ENCODE data around the gene THOC2.
"Not testable (repeated sequence)": the region's sequence is repeated elsewhere in the genome, so short reads cannot be mapped to it uniquely, and the experiment has no call there.

Gene THOC2

DNA sequence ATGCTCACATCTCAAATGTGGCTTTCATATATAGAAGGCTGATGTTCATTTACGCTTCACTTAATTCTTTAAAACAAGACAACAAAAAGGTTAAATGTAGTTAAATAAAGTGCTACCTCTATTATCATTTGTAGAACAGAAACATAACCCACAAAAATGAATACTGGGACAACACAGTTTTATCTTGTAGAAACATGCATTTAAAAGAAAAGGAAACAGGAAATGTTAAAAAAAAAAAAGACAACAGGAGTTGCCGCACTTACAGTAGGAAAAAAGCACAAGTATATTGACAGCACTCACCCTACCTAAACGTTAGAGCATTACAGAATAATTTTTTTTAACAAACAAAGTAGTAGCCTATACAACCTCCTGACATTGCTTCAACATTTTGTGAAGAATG, 4.8 kb downstream of the THOC2 start:
- Histone ChIP-seq H3K4me1 (ENCODE audit: insufficient read depth, low read length) (peaks cover 5% of the 10 kb centered on the region), H3K36me3 (ENCODE audit: insufficient read depth, low read length) (peaks cover 3% of the 10 kb centered on the region), H2AFZ (ENCODE audit: low read depth, low read length) (no peak overlapping the region), H3K4me3 (ENCODE audit: low read length) (no peak overlapping the region), H3K27me3 (ENCODE audit: insufficient read depth, low read length) (no peaks in the 10 kb centered on the region), H3K9me3 (ENCODE audit: low read length) (no peaks in the 10 kb centered on the region)

DNA sequence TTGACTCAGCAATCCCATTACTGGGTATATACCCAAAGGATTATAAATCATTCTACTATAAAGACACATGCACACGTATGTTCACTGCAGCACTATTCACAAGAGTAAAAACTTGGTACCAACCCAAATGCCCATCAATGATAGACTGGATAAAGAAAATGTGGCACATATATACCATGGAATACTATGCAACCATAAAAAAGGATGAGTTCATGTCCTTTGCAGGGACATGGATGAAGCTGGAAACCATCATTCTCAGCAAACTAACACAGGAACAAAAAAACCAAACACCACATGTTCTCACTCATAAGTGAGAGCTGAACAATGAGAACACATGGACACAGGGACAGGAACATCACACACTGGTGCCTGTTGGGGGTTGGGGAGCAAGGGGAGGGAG, 10.7 kb downstream of the THOC2 start:
- not testable (repeated sequence) for H3K9me3 ChIP-seq (ENCODE audit: low read length); H3K4me3 ChIP-seq (ENCODE audit: low read length); H3K36me3 ChIP-seq (ENCODE audit: insufficient read depth, low read length); H2AFZ ChIP-seq (ENCODE audit: low read depth, low read length); H3K4me1 ChIP-seq (ENCODE audit: insufficient read depth, low read length); H3K27me3 ChIP-seq (ENCODE audit: insufficient read depth, low read length)

DNA sequence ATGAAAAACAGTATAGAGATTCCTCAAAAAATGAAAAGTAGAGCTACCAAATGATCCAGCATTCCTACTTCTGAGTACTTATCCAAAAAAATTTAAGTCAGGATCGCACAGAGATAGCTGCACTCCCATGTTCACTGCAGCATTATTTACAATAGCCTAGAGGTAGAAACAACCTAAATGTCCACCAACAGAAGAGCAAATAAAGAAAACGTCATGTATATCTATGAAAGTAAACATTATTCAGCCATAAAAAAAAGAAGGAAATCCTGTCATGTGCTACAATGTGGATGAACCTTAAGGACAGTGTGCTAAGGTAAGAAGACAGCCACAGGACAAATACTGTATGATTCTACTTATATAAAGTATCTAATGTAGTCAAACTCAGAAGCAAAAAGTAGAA, 12.4 kb downstream of the THOC2 start:
- H3K9me3 ChIP-seq (ENCODE audit: low read length), result no peaks in the 10 kb centered on the region
- no peak overlapping the region for H2AFZ ChIP-seq (ENCODE audit: low read depth, low read length)
- no peaks in the 10 kb centered on the region for H3K4me1 ChIP-seq (ENCODE audit: insufficient read depth, low read length)
- H3K4me3 ChIP-seq (ENCODE audit: low read length), result no peak overlapping the region
- H3K27me3 ChIP-seq (ENCODE audit: insufficient read depth, low read length), result no peaks in the 10 kb centered on the region
- no peaks in the 10 kb centered on the region for H3K36me3 ChIP-seq (ENCODE audit: insufficient read depth, low read length)

DNA sequence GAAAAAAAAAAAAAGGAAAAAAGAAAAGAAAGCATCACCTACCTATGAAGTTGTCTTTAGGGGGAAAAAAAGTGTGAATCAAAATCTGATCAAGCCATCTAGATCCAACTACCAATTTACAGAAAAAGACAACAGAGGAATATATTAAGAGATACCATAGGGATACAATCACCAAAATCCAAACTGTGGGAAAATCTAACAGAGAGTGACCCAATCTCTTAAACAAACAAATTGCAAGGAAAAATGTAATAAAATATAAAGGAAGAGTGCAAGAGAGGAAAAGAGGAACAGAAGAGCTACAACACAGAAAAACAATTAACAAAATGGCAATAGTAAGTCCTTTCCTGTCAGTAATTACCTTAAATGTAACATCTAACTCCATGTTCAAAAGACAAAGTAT, 19.0 kb downstream of the THOC2 start:
- Histone ChIP-seq H3K4me1 (ENCODE audit: insufficient read depth, low read length) (no peaks in the 10 kb centered on the region), H3K27me3 (ENCODE audit: insufficient read depth, low read length) (no peaks in the 10 kb centered on the region), H3K36me3 (ENCODE audit: insufficient read depth, low read length) (peaks cover 3% of the 10 kb centered on the region), H2AFZ (ENCODE audit: low read depth, low read length) (no peak overlapping the region), H3K4me3 (ENCODE audit: low read length) (no peak overlapping the region), H3K9me3 (ENCODE audit: low read length) (peaks cover 3% of the 10 kb centered on the region)

DNA sequence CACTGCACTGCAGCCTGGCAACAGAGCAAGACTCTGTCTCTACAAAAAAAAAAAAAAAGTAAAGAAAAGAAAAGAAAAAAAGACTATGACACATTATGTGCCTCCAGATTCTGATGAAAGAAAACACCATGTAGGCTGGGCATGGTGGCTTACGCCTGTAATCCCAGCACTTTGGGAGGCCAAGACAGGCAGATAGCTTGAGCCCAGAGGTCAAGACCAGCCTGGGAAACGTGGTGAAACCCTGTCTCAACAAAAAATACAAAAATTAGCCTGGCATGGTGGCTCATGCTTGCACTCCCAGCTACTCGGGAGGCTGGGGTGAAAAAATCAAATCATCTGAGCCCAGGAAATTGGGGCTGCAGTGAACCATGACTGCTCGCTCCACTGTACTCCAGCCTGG, 19.4 kb downstream of the THOC2 start:
- H3K36me3 ChIP-seq (ENCODE audit: insufficient read depth, low read length), result peaks cover 3% of the 10 kb centered on the region
- peaks cover 3% of the 10 kb centered on the region for H3K9me3 ChIP-seq (ENCODE audit: low read length)
- H3K4me3 ChIP-seq (ENCODE audit: low read length), result no peak overlapping the region

DNA sequence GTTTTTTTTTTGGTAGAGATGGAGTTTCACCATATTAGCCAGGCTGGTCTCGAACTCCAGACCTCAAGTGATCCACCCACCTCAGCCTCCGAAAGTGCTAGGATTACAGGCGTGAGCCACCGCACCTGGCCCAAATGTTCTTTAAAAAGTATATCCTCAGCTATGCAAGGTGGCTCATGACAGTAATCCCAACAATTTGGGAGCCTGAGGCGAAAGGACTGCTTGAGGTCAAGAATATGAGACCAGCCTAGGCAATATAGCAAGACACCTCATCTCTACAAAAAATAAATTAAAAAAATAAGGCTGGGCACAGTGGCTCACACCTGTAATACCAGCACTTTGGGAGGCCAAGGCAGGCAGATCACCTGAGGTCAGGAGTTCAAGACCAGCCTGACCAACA, 21.7 kb downstream of the THOC2 start:
- not testable (repeated sequence) for H3K4me3 ChIP-seq (ENCODE audit: low read length); H3K27me3 ChIP-seq (ENCODE audit: insufficient read depth, low read length); H3K4me1 ChIP-seq (ENCODE audit: insufficient read depth, low read length); H2AFZ ChIP-seq (ENCODE audit: low read depth, low read length); H3K9me3 ChIP-seq (ENCODE audit: low read length); H3K36me3 ChIP-seq (ENCODE audit: insufficient read depth, low read length)

More for the DNA sequence above, 19.4 kb downstream of the THOC2 start:
- Histone ChIP-seq H2AFZ (ENCODE audit: low read depth, low read length) (no peak overlapping the region), H3K27me3 (ENCODE audit: insufficient read depth, low read length) (no peaks in the 10 kb centered on the region), H3K4me1 (ENCODE audit: insufficient read depth, low read length) (no peaks in the 10 kb centered on the region)

DNA sequence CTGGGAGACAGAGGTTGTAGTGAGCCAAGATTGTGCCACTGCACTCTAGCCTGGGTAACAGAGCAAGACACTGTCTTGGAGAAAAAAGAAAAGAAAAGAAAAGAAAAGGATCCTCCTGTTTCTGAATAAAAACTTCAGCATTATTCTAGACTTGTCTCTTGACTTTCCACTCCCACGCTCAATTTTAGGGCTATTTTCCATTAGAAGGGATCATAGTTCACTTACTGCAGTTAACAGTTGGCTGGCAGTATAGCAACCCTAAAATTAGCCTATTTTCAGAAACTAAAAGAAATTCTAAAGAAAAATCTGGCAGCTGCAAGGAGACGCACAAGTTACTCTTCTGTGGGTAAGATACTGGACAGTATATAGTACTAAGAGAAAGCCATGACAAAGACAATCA, 28.1 kb downstream of the THOC2 start:
- peaks cover under 1% of the 10 kb centered on the region for H3K9me3 ChIP-seq (ENCODE audit: low read length)
- no peaks in the 10 kb centered on the region for H3K36me3 ChIP-seq (ENCODE audit: insufficient read depth, low read length)
- H3K4me1 ChIP-seq (ENCODE audit: insufficient read depth, low read length), result no peaks in the 10 kb centered on the region
- no peak overlapping the region for H2AFZ ChIP-seq (ENCODE audit: low read depth, low read length)
- no peak overlapping the region for H3K4me3 ChIP-seq (ENCODE audit: low read length)
- no peaks in the 10 kb centered on the region for H3K27me3 ChIP-seq (ENCODE audit: insufficient read depth, low read length)

DNA sequence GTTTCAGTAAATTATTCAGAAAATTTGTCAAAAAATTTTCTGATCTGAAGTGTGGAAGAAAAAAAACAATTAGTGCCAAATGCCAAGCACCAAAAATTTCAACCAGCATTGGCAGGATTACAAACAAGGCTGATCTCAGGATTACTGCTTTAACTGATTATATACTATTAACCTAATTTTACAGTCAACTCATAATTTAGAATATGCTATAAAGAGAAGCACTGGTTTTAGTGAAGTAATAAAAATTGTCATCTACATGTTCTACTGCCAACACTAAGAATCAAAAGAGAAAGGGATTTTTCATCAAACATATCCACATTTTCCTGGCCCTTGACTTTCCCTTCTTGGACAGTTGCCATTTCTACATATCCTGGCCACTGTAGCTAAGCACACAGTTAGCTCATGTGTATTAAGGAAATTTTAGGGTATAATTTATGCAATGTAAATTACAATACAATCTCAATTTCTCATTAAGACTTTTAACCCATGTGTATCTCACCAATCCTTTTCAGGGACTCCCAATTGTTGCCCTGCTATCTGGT, 33.8 kb downstream of the THOC2 start:
- no peaks in the 10 kb centered on the region for H3K27me3 ChIP-seq (ENCODE audit: insufficient read depth, low read length)
- peaks cover 2% of the 10 kb centered on the region for H3K36me3 ChIP-seq (ENCODE audit: insufficient read depth, low read length)
- H2AFZ ChIP-seq (ENCODE audit: low read depth, low read length), result no peak overlapping the region
- H3K9me3 ChIP-seq (ENCODE audit: low read length), result no peaks in the 10 kb centered on the region
- H3K4me1 ChIP-seq (ENCODE audit: insufficient read depth, low read length), result no peaks in the 10 kb centered on the region
- H3K4me3 ChIP-seq (ENCODE audit: low read length), result no peak overlapping the region

DNA sequence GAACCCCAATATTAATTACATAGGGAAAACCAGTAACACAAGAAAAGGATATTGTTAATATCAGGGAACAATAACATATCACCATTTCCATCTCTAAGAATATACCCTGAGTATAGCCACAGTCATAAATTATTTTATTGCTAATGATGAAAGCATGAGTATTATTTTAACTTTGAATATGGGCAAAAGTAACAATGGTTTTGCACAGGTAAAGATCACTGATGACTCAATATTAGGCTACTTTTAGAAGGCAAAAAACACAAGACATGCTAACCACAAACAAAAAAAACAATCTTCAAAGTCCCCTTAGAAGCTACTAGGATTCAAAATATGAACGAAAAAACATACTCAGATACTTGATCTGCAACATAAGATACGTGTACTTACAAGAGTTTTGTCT, 36.5 kb downstream of the THOC2 start:
- H3K4me1 ChIP-seq (ENCODE audit: insufficient read depth, low read length), result no peaks in the 10 kb centered on the region
- no peak overlapping the region for H2AFZ ChIP-seq (ENCODE audit: low read depth, low read length)
- H3K4me3 ChIP-seq (ENCODE audit: low read length), result no peak overlapping the region
- no peaks in the 10 kb centered on the region for H3K9me3 ChIP-seq (ENCODE audit: low read length)
- no peaks in the 10 kb centered on the region for H3K27me3 ChIP-seq (ENCODE audit: insufficient read depth, low read length)
- H3K36me3 ChIP-seq (ENCODE audit: insufficient read depth, low read length), result peaks cover 2% of the 10 kb centered on the region

DNA sequence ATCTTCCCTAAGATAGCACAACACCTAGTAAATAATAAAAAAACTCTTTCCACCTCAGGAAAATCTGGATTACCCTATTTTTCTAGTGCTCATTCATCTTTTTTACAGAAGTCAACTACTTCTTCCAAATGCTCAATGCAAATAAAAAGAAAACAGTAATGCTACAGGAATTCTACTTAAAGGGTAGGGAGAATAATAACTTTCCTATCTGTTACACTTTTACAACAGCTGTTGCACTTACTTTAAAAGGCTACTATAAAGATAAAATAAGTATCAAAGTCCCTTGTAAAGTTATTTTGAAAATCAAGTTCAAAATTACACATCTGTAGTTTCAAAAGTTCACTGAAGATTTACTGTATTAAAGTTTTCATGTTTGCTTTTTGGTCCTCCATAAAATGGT, 37.6 kb downstream of the THOC2 start:
- no peak overlapping the region for H2AFZ ChIP-seq (ENCODE audit: low read depth, low read length)
- no peaks in the 10 kb centered on the region for H3K4me1 ChIP-seq (ENCODE audit: insufficient read depth, low read length)
- no peak overlapping the region for H3K4me3 ChIP-seq (ENCODE audit: low read length)
- no peaks in the 10 kb centered on the region for H3K9me3 ChIP-seq (ENCODE audit: low read length)
- no peaks in the 10 kb centered on the region for H3K27me3 ChIP-seq (ENCODE audit: insufficient read depth, low read length)
- H3K36me3 ChIP-seq (ENCODE audit: insufficient read depth, low read length), result peaks cover 2% of the 10 kb centered on the region

DNA sequence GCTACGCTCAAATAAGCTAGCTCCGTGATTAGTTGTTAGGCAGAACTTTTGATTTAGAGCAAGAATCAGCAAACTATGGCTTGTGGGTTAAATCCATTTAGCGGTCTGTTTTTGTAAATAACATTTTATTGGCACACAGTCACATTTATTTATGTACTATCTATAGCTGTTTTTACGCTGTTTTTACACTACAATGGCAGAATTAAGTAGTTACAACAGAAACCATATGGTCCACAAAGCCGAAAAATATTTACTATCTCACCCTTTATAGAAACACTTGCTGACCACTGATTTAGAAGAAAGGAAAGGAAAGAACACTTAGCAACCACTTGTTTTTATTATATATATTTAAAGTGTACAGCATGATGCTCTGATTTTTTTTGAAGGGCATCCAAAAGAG, 41.1 kb downstream of the THOC2 start:
- Histone ChIP-seq H3K4me1 (ENCODE audit: insufficient read depth, low read length) (no peaks in the 10 kb centered on the region), H2AFZ (ENCODE audit: low read depth, low read length) (no peak overlapping the region), H3K27me3 (ENCODE audit: insufficient read depth, low read length) (no peaks in the 10 kb centered on the region), H3K36me3 (ENCODE audit: insufficient read depth, low read length) (peaks cover 4% of the 10 kb centered on the region), H3K9me3 (ENCODE audit: low read length) (no peaks in the 10 kb centered on the region), H3K4me3 (ENCODE audit: low read length) (no peak overlapping the region)

DNA sequence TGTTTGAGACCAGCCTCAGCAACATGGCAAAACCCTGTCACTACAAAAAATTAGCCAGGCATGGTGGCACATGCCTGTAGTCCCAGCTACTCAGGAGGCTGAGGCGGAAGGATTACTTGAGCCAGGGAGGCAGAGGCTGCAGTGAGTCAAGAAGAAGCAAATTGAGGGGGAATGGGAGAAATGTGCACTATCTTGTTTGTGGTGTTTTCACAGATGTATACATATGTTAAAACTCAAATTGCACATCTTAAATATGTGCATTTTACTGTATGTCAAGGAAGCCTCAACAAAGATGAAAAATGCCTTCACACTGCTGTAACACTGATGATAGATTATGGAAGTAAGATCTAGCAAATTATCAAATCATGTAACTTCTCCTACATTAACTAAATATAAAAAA, 44.3 kb downstream of the THOC2 start:
- H3K27me3 ChIP-seq (ENCODE audit: insufficient read depth, low read length), result no peaks in the 10 kb centered on the region
- H2AFZ ChIP-seq (ENCODE audit: low read depth, low read length), result no peak overlapping the region
- H3K9me3 ChIP-seq (ENCODE audit: low read length), result no peaks in the 10 kb centered on the region
- no peak overlapping the region for H3K4me3 ChIP-seq (ENCODE audit: low read length)
- peaks cover 11% of the 10 kb centered on the region for H3K36me3 ChIP-seq (ENCODE audit: insufficient read depth, low read length)
- H3K4me1 ChIP-seq (ENCODE audit: insufficient read depth, low read length), result no peaks in the 10 kb centered on the region

DNA sequence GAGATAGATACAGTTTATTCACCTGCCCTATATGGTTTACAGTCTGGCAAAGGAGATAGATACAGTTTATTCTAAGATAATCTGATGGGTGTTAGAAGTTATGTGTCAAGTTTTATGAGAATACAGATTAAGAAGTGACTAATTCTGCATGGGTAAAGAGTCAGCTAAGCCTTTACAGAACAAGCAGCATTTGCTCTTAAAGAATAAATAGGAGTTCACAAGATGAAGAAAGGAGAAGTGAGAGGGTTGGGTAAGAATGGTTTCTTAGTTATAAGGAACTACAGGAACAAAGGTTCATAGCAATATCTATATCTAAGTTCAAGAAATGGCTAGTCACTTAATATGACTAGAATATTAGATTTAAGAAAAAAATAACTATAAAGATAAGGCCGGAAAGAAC, 47.6 kb downstream of the THOC2 start:
- H3K27me3 ChIP-seq (ENCODE audit: insufficient read depth, low read length), result no peaks in the 10 kb centered on the region
- no peak overlapping the region for H2AFZ ChIP-seq (ENCODE audit: low read depth, low read length)
- H3K9me3 ChIP-seq (ENCODE audit: low read length), result no peaks in the 10 kb centered on the region
- peaks cover 15% of the 10 kb centered on the region for H3K36me3 ChIP-seq (ENCODE audit: insufficient read depth, low read length)
- H3K4me3 ChIP-seq (ENCODE audit: low read length), result no peak overlapping the region
- no peaks in the 10 kb centered on the region for H3K4me1 ChIP-seq (ENCODE audit: insufficient read depth, low read length)

DNA sequence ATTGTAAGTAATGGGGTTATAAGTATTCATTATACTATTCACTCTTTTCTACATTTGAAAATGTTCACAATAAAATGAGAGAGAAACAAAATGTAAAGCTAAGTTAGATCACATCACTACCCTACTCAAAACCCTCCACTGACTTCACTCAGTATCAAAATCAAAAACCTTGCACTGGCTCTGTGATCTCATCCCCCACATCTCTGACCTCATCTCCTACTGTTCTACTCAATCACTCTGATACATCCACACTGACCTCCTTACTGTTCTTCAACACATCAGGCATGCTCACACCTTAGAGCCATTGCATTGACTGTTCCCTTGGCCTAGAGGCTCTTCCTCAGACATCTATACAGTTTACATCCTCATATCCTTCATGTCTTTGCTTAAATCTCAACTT, 50.7 kb downstream of the THOC2 start:
- Histone ChIP-seq H3K27me3 (ENCODE audit: insufficient read depth, low read length) (no peaks in the 10 kb centered on the region), H3K9me3 (ENCODE audit: low read length) (no peaks in the 10 kb centered on the region), H3K4me3 (ENCODE audit: low read length) (no peak overlapping the region), H2AFZ (ENCODE audit: low read depth, low read length) (no peak overlapping the region), H3K36me3 (ENCODE audit: insufficient read depth, low read length) (peaks cover 20% of the 10 kb centered on the region), H3K4me1 (ENCODE audit: insufficient read depth, low read length) (no peaks in the 10 kb centered on the region)

Data from neuron (in vitro differentiated cells).